ENCODE results near the gene CPXCR1.
"Not testable (repeated sequence)": the region's sequence is repeated elsewhere in the genome, so short reads cannot be mapped to it uniquely, and the experiment has no call there.

Gene CPXCR1

DNA sequence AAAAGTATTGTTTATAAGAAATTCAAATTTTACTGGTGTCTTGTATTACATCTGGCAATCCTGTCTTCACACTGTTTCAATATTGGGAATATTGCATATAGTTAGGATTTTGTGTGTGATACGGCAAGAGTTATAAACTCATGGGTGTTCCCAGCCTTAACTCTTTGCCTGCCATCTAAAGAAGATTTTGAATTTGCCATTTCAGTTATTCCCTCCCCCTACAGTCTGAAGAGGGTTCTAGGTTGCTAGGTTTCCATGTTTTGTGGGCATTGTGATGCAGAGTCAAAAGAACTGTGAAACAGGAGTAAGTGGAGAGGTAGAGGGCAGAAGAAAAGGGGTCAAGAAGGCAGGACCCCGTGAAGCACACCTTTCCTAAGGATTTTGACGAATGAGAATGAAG is at the start of gene CPXCR1:
Gene CPXCR1 (plus strand): TSS at position 301 of the 400 bp plus-strand sequence. CDS start 6,190 bp downstream, outside the sequence.
- no peak for DNase-seq

DNA sequence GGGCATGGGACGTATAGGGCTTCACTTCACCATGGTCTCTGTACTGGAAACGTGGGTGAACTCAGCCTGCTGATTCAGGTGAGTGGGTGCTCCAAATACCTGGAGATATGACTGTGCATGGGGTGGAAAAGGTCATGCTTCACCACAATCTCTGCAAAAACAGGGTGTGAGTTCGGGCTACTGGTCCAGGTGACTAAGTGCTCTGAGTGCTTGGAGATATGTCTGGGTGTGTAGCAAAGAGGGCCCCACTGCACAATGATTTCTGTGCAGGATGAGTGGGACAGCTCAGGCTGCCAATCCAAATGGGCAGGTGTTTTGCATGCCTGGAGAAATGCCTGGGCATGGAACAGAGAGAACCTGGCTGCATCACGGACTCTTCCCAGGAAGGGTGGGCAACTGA is 11.2 kb upstream of the CPXCR1 start:
- no peak for DNase-seq

- DNase-seq = not testable (repeated sequence)
These were observed 810 bp upstream of the CPXCR1 start for GRCh38 chrX:88746215-88746614.

- DNase-seq = not testable (repeated sequence)
These were observed 5.3 kb downstream of the CPXCR1 start for GRCh38 chrX:88752339-88752738.

GRCh38 chrX:88789825-88790224 is 42.8 kb downstream of the CPXCR1 start:
- DNase-seq = no peak

Measured in NCI-H2081 treated with DMSO at 0.1 percent for 48 hours (cell line).